Esophagus (tissue), 2 donors: ENCODE data around the gene JOSD1. TPM values are rescaled to one million over a fixed set of nuclear protein-coding genes. Genes with fewer than 3 reads are reported as not detected.

ENCODE experiments used
- H3K27ac ChIP-seq, 2 donors: one replicate each; pipeline ENCODE4 v1.5.1; 2013; ENCODE audit warnings: low read depth in 2 of 2, mild to moderate bottlenecking in 2 of 2, inconsistent platforms in 1 of 2, low read length in 1 of 2, moderate library complexity in 1 of 2
- H3K27me3 ChIP-seq, 2 donors: one replicate each; pipeline ENCODE4 v1.6.1; 2013; ENCODE audit warnings: low read length in 2 of 2, control low read depth in 1 of 2, mild to moderate bottlenecking in 1 of 2; ENCODE audit not compliant: insufficient read depth in 2 of 2, control insufficient read depth in 1 of 2
- H3K36me3 ChIP-seq, 2 donors: one replicate each; pipeline ENCODE4 v1.6.1; 2013; ENCODE audit warnings: low read length in 1 of 2; ENCODE audit not compliant: control insufficient read depth in 2 of 2, insufficient read depth in 2 of 2
- H3K4me1 ChIP-seq, 2 donors: one replicate each; pipeline ENCODE4 v1.6.1; 2013; ENCODE audit warnings: low read length in 1 of 2; ENCODE audit not compliant: control insufficient read depth in 2 of 2, insufficient read depth in 2 of 2
- H3K4me3 ChIP-seq, 2 donors: one replicate each; pipeline ENCODE4 v1.5.1; 2013; ENCODE audit warnings: low read length in 2 of 2, mild to moderate bottlenecking in 2 of 2, low read depth in 1 of 2, moderate library complexity in 1 of 2
- H3K9me3 ChIP-seq, 2 donors: one replicate each; pipeline ENCODE4 v1.6.1; 2013; ENCODE audit warnings: mild to moderate bottlenecking in 2 of 2, low read depth in 1 of 2, low read length in 1 of 2, moderate library complexity in 1 of 2; ENCODE audit not compliant: control insufficient read depth in 2 of 2, insufficient read depth in 1 of 2
- WGBS, 2 donors: extraction: QIAGEN DNeasy Blood & Tissue Kit; methylation state at CpG; one replicate each; pipeline ENCODE4 v1.1.7; 2013; 5-methylcytosine and 5-hydroxymethylcytosine counted together
- polyA plus RNA-seq, 2 donors: library from polyadenylated mRNA; stranded (reverse); fragments of 200-250 nt; gene quantifications; one replicate each; pipeline ENCODE4 v1.2.3, GENCODE V29; 2013
- donor health status: healthy with polysubstance abuse.
- donor health status: Bipolar disorder and iron deficiency.

The JOSD1 gene
- 10 to 100 TPM in 1 of 2 donors, 1 to 10 TPM in 1; 9.2 to 16.5 TPM for polyA plus RNA-seq

GRCh38 chr22:38700789-38701628 lies at the start of gene JOSD1:
Gene JOSD1, minus strand, starts transcription at chr22:38700943. Its CDS starts 956 bp downstream, at chr22:38699987.
- H3K4me1 ChIP-seq, result peaks cover 4 to 6% of the 10 kb centered on the region in 2 donors

GRCh38 chr22:38750104-38750503 lies 49.4 kb upstream of the JOSD1 start:
- no peaks in the 10 kb centered on the region for H3K9me3 ChIP-seq
- H3K27me3 ChIP-seq, result no peaks in the 10 kb centered on the region
- H3K36me3 ChIP-seq, result peaks cover 22 to 55% of the 10 kb centered on the region in 2 donors
- WGBS, 2 donors, result 93 to 96% methylated on average over 14 of the region's 14 CpGs
- H3K4me3 ChIP-seq, result no peak overlapping the region
- H3K27ac ChIP-seq, result no peak overlapping the region
- peaks cover 0 to 30% of the 10 kb centered on the region in 2 donors for H3K4me1 ChIP-seq

More at GRCh38 chr22:38700789-38701628, at the start of gene JOSD1:
- H3K27ac ChIP-seq, result peak within 1 kb of the TSS; percentile 97 to 99
- peak within 1 kb of the TSS; percentile 61 to 81 for H3K4me3 ChIP-seq
- no peaks in the 10 kb centered on the region for H3K27me3 ChIP-seq
- WGBS, 2 donors, result 1% methylated on average over 86 to 94 of the region's 94 CpGs
- H3K9me3 ChIP-seq, result no peaks in the 10 kb centered on the region
- H3K36me3 ChIP-seq, result no peaks in the 10 kb centered on the region

GRCh38 chr22:38748487-38749136 lies 47.9 kb upstream of the JOSD1 start:
- H3K4me1 ChIP-seq, result peaks cover 0 to 29% of the 10 kb centered on the region in 2 donors
- no peak overlapping the region for H3K4me3 ChIP-seq
- H3K36me3 ChIP-seq, result peaks cover 22 to 65% of the 10 kb centered on the region in 2 donors
- H3K9me3 ChIP-seq, result no peaks in the 10 kb centered on the region
- WGBS, 2 donors, result 55 to 67% methylated on average over 14 of the region's 14 CpGs
- no peaks in the 10 kb centered on the region for H3K27me3 ChIP-seq
- H3K27ac ChIP-seq, result peak overlapping the region; percentile 35 to 83

GRCh38 chr22:38745676-38746460 lies 45.1 kb upstream of the JOSD1 start:
- Histone ChIP-seq H3K36me3 (peaks cover 36 to 68% of the 10 kb centered on the region in 2 donors), H3K9me3 (no peaks in the 10 kb centered on the region), H3K4me1 (peaks cover 0 to 11% of the 10 kb centered on the region in 2 donors), H3K27me3 (no peaks in the 10 kb centered on the region), H3K27ac (peak overlapping the region in 1 of 2 donors; percentile 4), H3K4me3 (no peak overlapping the region)
- 84 to 90% methylated on average over 14 of the region's 14 CpGs for WGBS, 2 donors

GRCh38 chr22:38744981-38745380 lies 44.2 kb upstream of the JOSD1 start:
- peaks cover 37 to 68% of the 10 kb centered on the region in 2 donors for H3K36me3 ChIP-seq
- H3K4me3 ChIP-seq, result no peak overlapping the region
- no peaks in the 10 kb centered on the region for H3K9me3 ChIP-seq
- no peaks in the 10 kb centered on the region for H3K27me3 ChIP-seq
- WGBS, 2 donors, result 83 to 85% methylated on average over 6 of the region's 6 CpGs
- peaks cover 0 to 5% of the 10 kb centered on the region in 2 donors for H3K4me1 ChIP-seq
- no peak overlapping the region for H3K27ac ChIP-seq

GRCh38 chr22:38742176-38742942 lies 41.6 kb upstream of the JOSD1 start:
- Histone ChIP-seq H3K27ac (no peak overlapping the region), H3K9me3 (no peaks in the 10 kb centered on the region), H3K4me1 (no peaks in the 10 kb centered on the region), H3K4me3 (no peak overlapping the region), H3K36me3 (peaks cover 48 to 78% of the 10 kb centered on the region in 2 donors), H3K27me3 (no peaks in the 10 kb centered on the region)
- WGBS, 2 donors, result 92% methylated on average over 25 of the region's 25 CpGs

GRCh38 chr22:38741576-38741975 lies 40.8 kb upstream of the JOSD1 start:
- peaks cover 51 to 84% of the 10 kb centered on the region in 2 donors for H3K36me3 ChIP-seq
- no peak overlapping the region for H3K27ac ChIP-seq
- WGBS, 2 donors, result 89 to 92% methylated on average over 10 of the region's 10 CpGs
- no peak overlapping the region for H3K4me3 ChIP-seq
- H3K4me1 ChIP-seq, result no peaks in the 10 kb centered on the region
- H3K9me3 ChIP-seq, result no peaks in the 10 kb centered on the region
- H3K27me3 ChIP-seq, result no peaks in the 10 kb centered on the region

GRCh38 chr22:38741166-38741565 lies 40.4 kb upstream of the JOSD1 start:
- Histone ChIP-seq H3K9me3 (no peaks in the 10 kb centered on the region), H3K27me3 (no peaks in the 10 kb centered on the region), H3K4me3 (no peak overlapping the region), H3K36me3 (peaks cover 54 to 82% of the 10 kb centered on the region in 2 donors), H3K27ac (no peak overlapping the region), H3K4me1 (no peaks in the 10 kb centered on the region)
- WGBS, 2 donors, result 94 to 96% methylated on average over 9 of the region's 9 CpGs
